ENCODE results near the gene LAMTOR5. TPM values are rescaled to one million over a fixed set of nuclear protein-coding genes. Genes with fewer than 3 reads are reported as not detected.
A peak's percentile ranks its signal among the peaks of the same experiment; 100 is the strongest.
"Not testable (repeated sequence)": the region's sequence is repeated elsewhere in the genome, so short reads cannot be mapped to it uniquely, and the experiment has no call there.

Gene LAMTOR5
- total and polyA plus RNA-seq, 11 donors = 130 to 549 (median 233) TPM

DNA sequence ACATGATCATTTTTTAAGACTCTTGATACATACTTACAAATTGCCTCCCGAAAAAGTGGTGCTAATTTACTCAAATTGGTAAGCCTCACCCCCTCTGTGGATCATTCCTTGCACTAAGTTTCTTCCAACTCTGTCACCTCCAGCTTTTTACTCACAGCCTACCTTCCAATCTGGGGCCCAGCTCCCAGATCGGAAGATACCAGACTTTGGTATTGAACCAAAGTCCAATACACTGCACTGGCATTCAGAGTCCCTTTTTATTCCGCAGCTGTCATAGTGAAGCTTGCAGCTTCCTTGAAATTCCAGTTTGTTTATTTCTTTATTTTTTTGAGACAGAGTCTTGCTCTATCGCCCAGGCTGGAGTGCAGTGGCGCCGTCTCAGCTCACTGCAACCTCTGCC, 1.8 kb upstream of the LAMTOR5 start:
- intact Hi-C loops (cut with DNase I) = loop anchor here in 9 of 10 donors (2.0 to 10.0 kb wide), 6 partner anchors 67 to 375 kb away; partner anchors contain the start of genes KCNC4 (in 4 of the 9), RBM15 (in 2 of the 9) and STRIP1 (in 1 of the 9)
- H3K4me1 ChIP-seq = peaks cover 0 to 38% (median 22%) of the 10 kb centered on the region in 12 donors
- ATAC-seq = no peak
- no peak overlapping the region for H3K4me3 ChIP-seq
- TF ChIP-seq, protein P1, sequence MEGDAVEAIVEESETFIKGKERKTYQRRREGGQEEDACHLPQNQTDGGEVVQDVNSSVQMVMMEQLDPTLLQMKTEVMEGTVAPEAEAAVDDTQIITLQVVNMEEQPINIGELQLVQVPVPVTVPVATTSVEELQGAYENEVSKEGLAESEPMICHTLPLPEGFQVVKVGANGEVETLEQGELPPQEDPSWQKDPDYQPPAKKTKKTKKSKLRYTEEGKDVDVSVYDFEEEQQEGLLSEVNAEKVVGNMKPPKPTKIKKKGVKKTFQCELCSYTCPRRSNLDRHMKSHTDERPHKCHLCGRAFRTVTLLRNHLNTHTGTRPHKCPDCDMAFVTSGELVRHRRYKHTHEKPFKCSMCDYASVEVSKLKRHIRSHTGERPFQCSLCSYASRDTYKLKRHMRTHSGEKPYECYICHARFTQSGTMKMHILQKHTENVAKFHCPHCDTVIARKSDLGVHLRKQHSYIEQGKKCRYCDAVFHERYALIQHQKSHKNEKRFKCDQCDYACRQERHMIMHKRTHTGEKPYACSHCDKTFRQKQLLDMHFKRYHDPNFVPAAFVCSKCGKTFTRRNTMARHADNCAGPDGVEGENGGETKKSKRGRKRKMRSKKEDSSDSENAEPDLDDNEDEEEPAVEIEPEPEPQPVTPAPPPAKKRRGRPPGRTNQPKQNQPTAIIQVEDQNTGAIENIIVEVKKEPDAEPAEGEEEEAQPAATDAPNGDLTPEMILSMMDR (IDR thresholded peaks at IDR 0.05) = no peak
- TF ChIP-seq POLR2A (IDR thresholded peaks at IDR 0.05) = no peak
- WGBS, 4 donors = 96 to 97% (median 96%) methylated on average over 6 of the region's 6 CpGs
- H3K27me3 ChIP-seq = no peaks in the 10 kb centered on the region
- peaks cover 0 to 19% (median 15%) of the 10 kb centered on the region in 9 donors for H3K36me3 ChIP-seq
- no peaks in the 10 kb centered on the region for H3K9me3 ChIP-seq
- DNase-seq = no peak
- H3K27ac ChIP-seq = no peak overlapping the region

DNA sequence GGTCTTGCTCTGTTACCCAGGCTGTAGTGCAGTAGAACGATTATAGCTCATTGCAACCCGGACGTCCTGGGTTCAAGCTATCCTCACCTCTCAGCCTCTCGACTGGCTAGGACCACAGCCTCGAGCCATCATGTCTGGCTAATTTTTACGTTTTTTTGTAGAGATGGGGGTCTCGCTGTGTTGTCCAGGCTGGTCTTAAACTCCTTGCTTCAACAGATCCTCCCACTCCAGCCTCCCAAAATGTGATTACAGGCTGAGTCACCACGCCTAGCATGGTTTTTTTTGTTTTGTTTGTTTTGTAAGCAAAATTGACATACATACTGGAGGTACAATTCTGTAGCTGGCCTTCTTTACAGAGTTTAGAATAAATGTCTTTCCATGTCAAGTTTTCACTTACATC, 994 bp upstream of the LAMTOR5 start:
- DNase-seq (no peak), ATAC-seq (no peak)
- intact Hi-C loops (cut with DNase I) = loop anchor here in 9 of 10 donors (2.0 to 10.0 kb wide), 6 partner anchors 66 to 374 kb away; partner anchors contain the start of genes KCNC4 (in 4 of the 9), RBM15 (in 2 of the 9) and STRIP1 (in 1 of the 9)
- Histone ChIP-seq H3K4me3 (peak overlapping the region in 10 of 12 donors; percentile 65 to 100 (median 86)), H3K36me3 (peaks cover 0 to 27% (median 23%) of the 10 kb centered on the region in 9 donors), H3K27me3 (no peaks in the 10 kb centered on the region), H3K9me3 (no peaks in the 10 kb centered on the region), H3K4me1 (peaks cover 0 to 32% (median 20%) of the 10 kb centered on the region in 12 donors), H3K27ac (peak overlapping the region in 2 of 12 donors; percentile 93 to 97)
- 85 to 89% (median 86%) methylated on average over 8 of the region's 8 CpGs for WGBS, 4 donors
- TF ChIP-seq, protein P1 (IDR thresholded peaks at IDR 0.05) = no peak
- no peak for TF ChIP-seq POLR2A (IDR thresholded peaks at IDR 0.05)

DNA sequence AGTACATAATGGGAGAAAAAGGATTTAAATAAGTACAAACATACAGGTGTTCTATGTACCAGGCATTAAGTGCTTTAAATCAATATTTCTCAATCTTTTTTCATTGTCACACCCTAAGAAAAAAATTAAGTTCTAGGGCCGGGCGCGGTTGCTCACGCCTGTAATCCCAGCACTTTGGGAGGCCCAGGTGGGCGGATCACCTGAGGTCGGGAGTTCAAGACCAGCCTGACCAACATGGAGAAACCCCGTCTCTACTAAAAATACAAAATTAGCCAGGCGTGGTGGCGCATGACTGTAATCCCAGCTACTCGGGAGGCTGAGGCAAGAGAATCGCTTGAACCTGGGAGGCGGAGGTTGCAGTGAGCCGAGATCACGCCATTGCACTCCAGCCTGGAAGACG, 1.1 kb downstream of the LAMTOR5 start:
- not testable (repeated sequence) for H3K9me3 ChIP-seq, ATAC-seq, DNase-seq, H3K27me3 ChIP-seq
- H3K4me1 ChIP-seq = peaks cover 0 to 25% (median 18%) of the 10 kb centered on the region in 12 donors
- H3K36me3 ChIP-seq = peaks cover 0 to 48% (median 44%) of the 10 kb centered on the region in 9 donors
- H3K4me3 ChIP-seq = peak overlapping the region; percentile 65 to 100 (median 84)
- WGBS, 4 donors = 78 to 81% (median 79%) methylated on average over 15 of the region's 15 CpGs
- intact Hi-C loops (cut with DNase I) = loop anchor here in 9 of 10 donors (2.0 to 10.0 kb wide), 6 partner anchors 64 to 372 kb away; partner anchors contain the start of genes KCNC4 (in 4 of the 9), RBM15 (in 3 of the 9) and STRIP1 (in 1 of the 9)
- H3K27ac ChIP-seq = peak overlapping the region in 5 of 12 donors; percentile 93 to 97 (median 97)

DNA sequence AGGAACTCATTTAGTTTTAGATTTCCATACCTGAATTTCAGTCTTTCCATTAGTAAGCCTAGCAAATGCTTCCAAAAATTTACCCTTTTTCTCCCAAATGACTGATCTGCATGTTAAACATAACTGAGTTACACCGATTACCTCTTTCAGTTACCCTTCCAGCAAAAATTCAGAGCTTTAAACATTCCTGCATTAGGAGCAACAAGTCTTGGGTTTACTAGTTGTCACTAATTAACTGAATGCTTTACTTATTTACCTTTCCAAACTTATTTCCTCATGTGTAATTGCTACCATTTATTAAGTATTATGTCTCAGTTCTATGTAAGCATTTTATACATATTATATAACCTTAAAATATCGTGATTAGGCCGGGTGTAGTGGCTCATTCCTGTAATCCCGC, 3.1 kb downstream of the LAMTOR5 start:
- 88 to 94% (median 91%) methylated on average over 4 of the region's 4 CpGs for WGBS, 4 donors
- intact Hi-C loops (cut with DNase I) = loop anchor here in 2 of 10 donors (2.0 to 10.0 kb wide), 2 partner anchors 62 to 370 kb away; partner anchors contain the start of gene STRIP1 (in 1 of the 2)
- no peaks in the 10 kb centered on the region for H3K9me3 ChIP-seq
- peaks cover 0 to 25% (median 18%) of the 10 kb centered on the region in 12 donors for H3K4me1 ChIP-seq
- H3K27ac ChIP-seq = no peak overlapping the region
- DNase-seq (no peak), ATAC-seq (no peak)
- no peaks in the 10 kb centered on the region for H3K27me3 ChIP-seq
- H3K36me3 ChIP-seq = peaks cover 0 to 68% (median 64%) of the 10 kb centered on the region in 9 donors
- H3K4me3 ChIP-seq = no peak overlapping the region
- TF ChIP-seq, protein P1 (IDR thresholded peaks at IDR 0.05) = no peak
- no peak for TF ChIP-seq POLR2A (IDR thresholded peaks at IDR 0.05)

All from heart left ventricle (tissue), 16 donors.